GM12878 (cell line): Measurements from ENCODE around the gene PCSK5.

Source experiments
- CHD1 ChIP-seq: IDR thresholded peaks from 2 replicates; pipeline ENCODE4 v1.6.1; 2012; ENCODE audit warnings: low read depth, low read length, improper control_type of control experiment
- CHD2 ChIP-seq: IDR thresholded peaks from 2 replicates; pipeline ENCODE4 v1.6.1; 2011; ENCODE audit warnings: low read depth, low read length, improper control_type of control experiment, borderline replicate concordance
- CREM ChIP-seq: IDR thresholded peaks from 2 replicates; pipeline ENCODE4 v1.6.1; 2014; ENCODE audit warnings: antibody characterized with exemption, low read depth
- MYC ChIP-seq: IDR thresholded peaks from 2 replicates; pipeline ENCODE4 v1.6.1; 2011; ENCODE audit warnings: mild to moderate bottlenecking, low read length, moderate library complexity, inconsistent platforms; ENCODE audit not compliant: insufficient read depth, insufficient replicate concordance, insufficient read length, severe bottlenecking
- POLR2AphosphoS2 ChIP-seq: IDR thresholded peaks from 2 replicates; pipeline ENCODE4 v1.6.1; 2011; ENCODE audit warnings: low read depth, mild to moderate bottlenecking, low read length, improper control_type of control experiment, moderate library complexity
- ZBED1 ChIP-seq: IDR thresholded peaks from 2 replicates; pipeline ENCODE4 v1.6.1; 2016; ENCODE audit warnings: borderline replicate concordance
- TF ChIP-seq, protein P1 (sequence below): fragments of 150-350 bp; IDR thresholded peaks from 2 replicates; pipeline ENCODE4 v1.6.1; 2016; ENCODE audit warnings: low read depth, low read length
- TF ChIP-seq, protein P2 (sequence below): IDR thresholded peaks from 2 replicates; pipeline ENCODE4 v1.6.1; 2012; ENCODE audit warnings: mild to moderate bottlenecking, low read depth, low read length
- TF ChIP-seq, protein P3 (sequence below), 3 experiments: IDR thresholded peaks in 2 of 3; conservative IDR thresholded peaks in 1 of 3; 2 replicates each; pipeline ENCODE4 v1.5.1; 2011; ENCODE audit warnings: low read depth in 3 of 3, low read length in 3 of 3, mild to moderate bottlenecking in 3 of 3, control low read depth in 2 of 3, moderate library complexity in 2 of 3, inconsistent platforms in 1 of 3, mixed read lengths in 1 of 3; ENCODE audit not compliant: control insufficient read depth in 2 of 3, insufficient read depth in 1 of 3; ENCODE audit errors: extremely low read depth in 1 of 3

DNA sequence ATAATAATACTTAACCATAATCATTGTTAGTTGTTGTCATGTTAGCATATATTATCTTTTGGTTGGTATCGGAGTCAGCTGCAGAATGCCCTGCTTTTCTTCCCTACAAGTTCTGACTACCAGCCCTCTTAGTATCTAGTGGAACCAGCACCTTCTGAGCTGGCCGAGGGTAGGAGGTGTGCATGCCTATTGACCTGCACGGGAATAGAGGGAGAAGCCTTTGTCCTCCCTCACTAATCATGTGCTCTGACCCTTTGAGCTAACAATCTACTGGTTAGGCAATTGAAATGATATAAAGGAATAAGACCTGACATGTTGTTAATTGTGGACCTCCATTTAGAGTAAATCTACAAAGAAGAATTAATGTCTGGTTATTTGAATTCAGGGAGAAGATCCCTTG is 4.1 kb downstream of the PCSK5 start:
- no peak for TF ChIP-seq MYC
- TF ChIP-seq, protein P1, sequence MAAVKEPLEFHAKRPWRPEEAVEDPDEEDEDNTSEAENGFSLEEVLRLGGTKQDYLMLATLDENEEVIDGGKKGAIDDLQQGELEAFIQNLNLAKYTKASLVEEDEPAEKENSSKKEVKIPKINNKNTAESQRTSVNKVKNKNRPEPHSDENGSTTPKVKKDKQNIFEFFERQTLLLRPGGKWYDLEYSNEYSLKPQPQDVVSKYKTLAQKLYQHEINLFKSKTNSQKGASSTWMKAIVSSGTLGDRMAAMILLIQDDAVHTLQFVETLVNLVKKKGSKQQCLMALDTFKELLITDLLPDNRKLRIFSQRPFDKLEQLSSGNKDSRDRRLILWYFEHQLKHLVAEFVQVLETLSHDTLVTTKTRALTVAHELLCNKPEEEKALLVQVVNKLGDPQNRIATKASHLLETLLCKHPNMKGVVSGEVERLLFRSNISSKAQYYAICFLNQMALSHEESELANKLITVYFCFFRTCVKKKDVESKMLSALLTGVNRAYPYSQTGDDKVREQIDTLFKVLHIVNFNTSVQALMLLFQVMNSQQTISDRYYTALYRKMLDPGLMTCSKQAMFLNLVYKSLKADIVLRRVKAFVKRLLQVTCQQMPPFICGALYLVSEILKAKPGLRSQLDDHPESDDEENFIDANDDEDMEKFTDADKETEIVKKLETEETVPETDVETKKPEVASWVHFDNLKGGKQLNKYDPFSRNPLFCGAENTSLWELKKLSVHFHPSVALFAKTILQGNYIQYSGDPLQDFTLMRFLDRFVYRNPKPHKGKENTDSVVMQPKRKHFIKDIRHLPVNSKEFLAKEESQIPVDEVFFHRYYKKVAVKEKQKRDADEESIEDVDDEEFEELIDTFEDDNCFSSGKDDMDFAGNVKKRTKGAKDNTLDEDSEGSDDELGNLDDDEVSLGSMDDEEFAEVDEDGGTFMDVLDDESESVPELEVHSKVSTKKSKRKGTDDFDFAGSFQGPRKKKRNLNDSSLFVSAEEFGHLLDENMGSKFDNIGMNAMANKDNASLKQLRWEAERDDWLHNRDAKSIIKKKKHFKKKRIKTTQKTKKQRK: no peak
- no peak for TF ChIP-seq ZBED1
- no peak for TF ChIP-seq POLR2AphosphoS2
- no peak for TF ChIP-seq CREM
- no peak for TF ChIP-seq CHD1
- TF ChIP-seq CHD2: no peak
- TF ChIP-seq, protein P2, sequence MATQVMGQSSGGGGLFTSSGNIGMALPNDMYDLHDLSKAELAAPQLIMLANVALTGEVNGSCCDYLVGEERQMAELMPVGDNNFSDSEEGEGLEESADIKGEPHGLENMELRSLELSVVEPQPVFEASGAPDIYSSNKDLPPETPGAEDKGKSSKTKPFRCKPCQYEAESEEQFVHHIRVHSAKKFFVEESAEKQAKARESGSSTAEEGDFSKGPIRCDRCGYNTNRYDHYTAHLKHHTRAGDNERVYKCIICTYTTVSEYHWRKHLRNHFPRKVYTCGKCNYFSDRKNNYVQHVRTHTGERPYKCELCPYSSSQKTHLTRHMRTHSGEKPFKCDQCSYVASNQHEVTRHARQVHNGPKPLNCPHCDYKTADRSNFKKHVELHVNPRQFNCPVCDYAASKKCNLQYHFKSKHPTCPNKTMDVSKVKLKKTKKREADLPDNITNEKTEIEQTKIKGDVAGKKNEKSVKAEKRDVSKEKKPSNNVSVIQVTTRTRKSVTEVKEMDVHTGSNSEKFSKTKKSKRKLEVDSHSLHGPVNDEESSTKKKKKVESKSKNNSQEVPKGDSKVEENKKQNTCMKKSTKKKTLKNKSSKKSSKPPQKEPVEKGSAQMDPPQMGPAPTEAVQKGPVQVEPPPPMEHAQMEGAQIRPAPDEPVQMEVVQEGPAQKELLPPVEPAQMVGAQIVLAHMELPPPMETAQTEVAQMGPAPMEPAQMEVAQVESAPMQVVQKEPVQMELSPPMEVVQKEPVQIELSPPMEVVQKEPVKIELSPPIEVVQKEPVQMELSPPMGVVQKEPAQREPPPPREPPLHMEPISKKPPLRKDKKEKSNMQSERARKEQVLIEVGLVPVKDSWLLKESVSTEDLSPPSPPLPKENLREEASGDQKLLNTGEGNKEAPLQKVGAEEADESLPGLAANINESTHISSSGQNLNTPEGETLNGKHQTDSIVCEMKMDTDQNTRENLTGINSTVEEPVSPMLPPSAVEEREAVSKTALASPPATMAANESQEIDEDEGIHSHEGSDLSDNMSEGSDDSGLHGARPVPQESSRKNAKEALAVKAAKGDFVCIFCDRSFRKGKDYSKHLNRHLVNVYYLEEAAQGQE: no peak
- TF ChIP-seq, protein P3, sequence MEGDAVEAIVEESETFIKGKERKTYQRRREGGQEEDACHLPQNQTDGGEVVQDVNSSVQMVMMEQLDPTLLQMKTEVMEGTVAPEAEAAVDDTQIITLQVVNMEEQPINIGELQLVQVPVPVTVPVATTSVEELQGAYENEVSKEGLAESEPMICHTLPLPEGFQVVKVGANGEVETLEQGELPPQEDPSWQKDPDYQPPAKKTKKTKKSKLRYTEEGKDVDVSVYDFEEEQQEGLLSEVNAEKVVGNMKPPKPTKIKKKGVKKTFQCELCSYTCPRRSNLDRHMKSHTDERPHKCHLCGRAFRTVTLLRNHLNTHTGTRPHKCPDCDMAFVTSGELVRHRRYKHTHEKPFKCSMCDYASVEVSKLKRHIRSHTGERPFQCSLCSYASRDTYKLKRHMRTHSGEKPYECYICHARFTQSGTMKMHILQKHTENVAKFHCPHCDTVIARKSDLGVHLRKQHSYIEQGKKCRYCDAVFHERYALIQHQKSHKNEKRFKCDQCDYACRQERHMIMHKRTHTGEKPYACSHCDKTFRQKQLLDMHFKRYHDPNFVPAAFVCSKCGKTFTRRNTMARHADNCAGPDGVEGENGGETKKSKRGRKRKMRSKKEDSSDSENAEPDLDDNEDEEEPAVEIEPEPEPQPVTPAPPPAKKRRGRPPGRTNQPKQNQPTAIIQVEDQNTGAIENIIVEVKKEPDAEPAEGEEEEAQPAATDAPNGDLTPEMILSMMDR (IDR thresholded peaks at IDR 0.05 in 2 of 3, conservative IDR thresholded peaks at IDR 0.05 in 1 of 3; ENCODE audit: control insufficient read depth in 2 of 3, extremely low read depth in 1 of 3, insufficient read depth in 1 of 3, low read depth in 3 of 3, low read length in 3 of 3): no peak
